ENCODE data around the gene AGO1. TPM values are rescaled to one million over a fixed set of nuclear protein-coding genes. Genes with fewer than 3 reads are reported as not detected.
"Not testable (repeated sequence)": the region's sequence is repeated elsewhere in the genome, so short reads cannot be mapped to it uniquely, and the experiment has no call there.

AGO1 gene
- total RNA-seq, 2 experiments from 2014 or later = 24.9 to 25.3 TPM

DNA sequence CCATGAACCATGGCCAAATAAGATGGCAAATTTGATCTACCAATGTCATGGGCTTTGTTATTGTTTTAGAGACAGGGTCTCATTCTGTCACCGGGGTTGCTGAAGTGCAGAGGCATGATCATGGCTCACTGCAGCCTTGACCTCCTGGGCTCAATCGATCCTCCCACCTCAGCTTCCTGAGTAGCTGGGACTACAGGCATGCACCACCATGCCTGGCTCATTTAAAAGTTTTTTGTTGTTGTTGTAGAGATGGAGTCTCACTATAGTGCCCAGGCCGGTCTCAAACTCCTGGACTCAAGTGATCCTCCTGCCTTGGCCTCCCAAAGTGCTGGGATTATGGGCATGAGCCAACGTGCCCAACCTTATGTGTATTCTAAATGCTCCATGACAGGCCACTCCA is 8.9 kb upstream of the AGO1 start:
- CTCF ChIA-PET = interaction anchor here (0.6 to 1.1 kb wide), 2 partner anchors 8 to 671 kb away, joined by 3 read pairs; no protein-coding TSS in a partner anchor

DNA sequence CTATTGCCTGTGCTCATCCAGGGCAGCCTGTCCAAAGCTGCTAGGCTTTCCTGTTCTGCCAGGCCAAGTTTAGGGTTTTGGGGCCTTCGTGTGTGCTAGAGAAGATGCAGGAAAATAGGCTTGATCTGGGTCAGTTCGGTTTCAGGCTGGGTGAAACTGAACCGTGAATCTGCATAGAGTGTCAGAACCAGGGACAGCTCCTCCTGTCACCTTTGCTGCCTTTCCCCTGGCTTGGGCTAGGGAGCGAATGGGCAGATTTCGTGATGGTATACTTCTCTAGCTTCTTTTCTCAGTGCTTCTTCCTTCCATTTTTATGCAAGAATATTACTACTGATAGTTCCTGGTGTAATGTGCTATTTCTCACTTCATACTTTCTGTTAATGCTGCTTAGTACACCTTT is 6.0 kb upstream of the AGO1 start:
- H3K27ac Mint-ChIP-seq = no peak overlapping the region
- no peak for DNase-seq
- intact Hi-C loops (cut with micrococcal nuclease) = no loop called here
- no peaks in the 10 kb centered on the region for H3K36me3 Mint-ChIP-seq (ENCODE audit: low read depth)
- no peak overlapping the region for H3K4me3 Mint-ChIP-seq
- CTCF ChIA-PET = no interaction called here
- H3K9me3 Mint-ChIP-seq = no peaks in the 10 kb centered on the region
- H3K27me3 Mint-ChIP-seq (ENCODE audit: low read depth) = no peaks in the 10 kb centered on the region
- peaks cover 3% of the 10 kb centered on the region for H3K4me1 Mint-ChIP-seq (ENCODE audit: low read depth)

More for the DNA sequence above, 8.9 kb upstream of the AGO1 start:
- H3K27ac Mint-ChIP-seq; DNase-seq; H3K9me3 Mint-ChIP-seq; H3K4me3 Mint-ChIP-seq; H3K27me3 Mint-ChIP-seq (ENCODE audit: low read depth); intact Hi-C loops (cut with micrococcal nuclease); H3K36me3 Mint-ChIP-seq (ENCODE audit: low read depth); H3K4me1 Mint-ChIP-seq (ENCODE audit: low read depth): not testable (repeated sequence)

GRCh38 chr1:35881850-35882273 is 1.1 kb upstream of the AGO1 start:
- peak overlapping the region; percentile 89 for H3K4me3 Mint-ChIP-seq
- CTCF ChIA-PET = interaction anchor here (1.0 to 2.4 kb wide), 4 partner anchors 8 to 166 kb away, joined by 3 to 10 read pairs (median 5); no protein-coding TSS in a partner anchor
- intact Hi-C loops (cut with micrococcal nuclease) = loop anchor here (2.0 to 5.0 kb wide), 2 partner anchors 75 to 267 kb away; partner anchors contain the start of genes AGO4 and TRAPPC3
- H3K9me3 Mint-ChIP-seq = no peaks in the 10 kb centered on the region
- DNase-seq = no peak
- H3K36me3 Mint-ChIP-seq (ENCODE audit: low read depth) = no peaks in the 10 kb centered on the region
- H3K4me1 Mint-ChIP-seq (ENCODE audit: low read depth) = peaks cover 33% of the 10 kb centered on the region
- no peaks in the 10 kb centered on the region for H3K27me3 Mint-ChIP-seq (ENCODE audit: low read depth)
- no peak overlapping the region for H3K27ac Mint-ChIP-seq

- DNase-seq = no peak
- intact Hi-C loops (cut with micrococcal nuclease) = loop anchor here (2.0 to 5.0 kb wide), 2 partner anchors 75 to 266 kb away; partner anchors contain the start of genes AGO4 and TRAPPC3
- CTCF ChIA-PET = interaction anchor here (1.0 to 2.4 kb wide), 4 partner anchors 9 to 44 kb away, joined by 3 to 10 read pairs (median 4); no protein-coding TSS in a partner anchor
- Mint-ChIP-seq H3K27me3 (ENCODE audit: low read depth) (no peaks in the 10 kb centered on the region), H3K27ac (no peak overlapping the region), H3K9me3 (no peaks in the 10 kb centered on the region), H3K4me1 (ENCODE audit: low read depth) (peaks cover 40% of the 10 kb centered on the region), H3K36me3 (ENCODE audit: low read depth) (no peaks in the 10 kb centered on the region), H3K4me3 (peak overlapping the region; percentile 89)
These were observed 444 bp upstream of the AGO1 start for GRCh38 chr1:35882586-35882944.

DNA sequence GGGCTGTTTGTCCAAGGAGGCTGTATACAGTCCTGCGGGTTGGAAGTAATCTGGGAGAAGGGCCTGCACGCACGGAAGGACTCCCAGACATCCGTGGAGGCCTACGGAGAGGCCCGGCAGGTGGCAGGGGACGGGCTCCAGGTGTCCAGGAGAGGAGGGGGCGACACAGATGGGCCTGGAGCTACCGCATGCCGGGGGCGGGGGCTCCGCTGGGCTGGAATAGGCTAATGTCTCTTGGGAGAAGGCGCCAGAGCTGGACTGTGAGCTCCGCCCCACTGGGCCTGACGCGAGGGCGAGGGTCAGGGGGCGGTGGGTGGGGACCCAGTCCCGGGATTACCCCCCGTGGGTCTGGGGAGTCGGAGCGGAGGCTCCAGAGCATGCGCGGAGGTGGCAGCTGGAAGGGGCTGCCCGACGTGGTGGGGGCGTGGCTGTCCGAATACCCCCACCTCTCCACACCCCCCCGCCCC is 659 bp downstream of the AGO1 start:
- H3K4me3 Mint-ChIP-seq = peak overlapping the region; percentile 89
- H3K4me1 Mint-ChIP-seq (ENCODE audit: low read depth) = peaks cover 43% of the 10 kb centered on the region
- peak overlapping the region; percentile 37 for H3K27ac Mint-ChIP-seq
- intact Hi-C loops (cut with micrococcal nuclease) = loop anchor here (1.0 to 5.0 kb wide), 4 partner anchors 48 to 265 kb away; partner anchors contain the start of genes ADPRS, AGO3, AGO4 and TRAPPC3
- H3K27me3 Mint-ChIP-seq (ENCODE audit: low read depth) = no peaks in the 10 kb centered on the region
- CTCF ChIA-PET = interaction anchor here (0.6 to 2.4 kb wide), 7 partner anchors 8 to 196 kb away, joined by 3 to 10 read pairs (median 3); no protein-coding TSS in a partner anchor
- peak; percentile 45 for DNase-seq
- no peaks in the 10 kb centered on the region for H3K9me3 Mint-ChIP-seq
- peaks cover 3% of the 10 kb centered on the region for H3K36me3 Mint-ChIP-seq (ENCODE audit: low read depth)

DNA sequence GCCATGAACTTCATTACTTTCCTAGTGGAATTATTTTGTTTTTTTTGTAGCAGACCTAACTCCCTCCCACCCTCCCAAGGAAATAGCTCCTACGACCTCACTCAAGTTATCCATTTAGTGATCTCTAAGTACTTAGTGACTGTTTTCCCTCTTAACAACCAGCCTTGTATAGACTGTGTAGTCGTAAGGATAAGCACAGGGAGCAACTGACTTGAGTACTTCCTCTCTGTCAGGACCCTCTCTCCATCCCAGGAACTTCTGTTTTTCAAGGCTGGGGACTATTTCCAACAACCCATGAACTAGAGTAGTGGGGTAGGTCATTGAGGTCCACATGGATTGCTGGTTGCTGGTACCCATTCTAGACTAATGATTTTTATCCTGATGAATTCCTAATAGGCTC is 1.9 kb downstream of the AGO1 start:
- Mint-ChIP-seq H3K36me3 (ENCODE audit: low read depth) (peaks cover 6% of the 10 kb centered on the region), H3K27ac (no peak overlapping the region), H3K4me1 (ENCODE audit: low read depth) (peaks cover 45% of the 10 kb centered on the region), H3K27me3 (ENCODE audit: low read depth) (no peaks in the 10 kb centered on the region), H3K4me3 (no peak overlapping the region), H3K9me3 (no peaks in the 10 kb centered on the region)
- intact Hi-C loops (cut with micrococcal nuclease) = loop anchor here (5.0 kb wide), 1 partner anchor 78 kb away; the partner anchor contains the start of gene AGO4
- CTCF ChIA-PET = no interaction called here
- DNase-seq = no peak

- no peak overlapping the region for H3K27ac Mint-ChIP-seq
- CTCF ChIA-PET = interaction anchor here (0.6 kb wide), 1 partner anchor 11 kb away, joined by 3 read pairs; no protein-coding TSS in a partner anchor
- no peaks in the 10 kb centered on the region for H3K27me3 Mint-ChIP-seq (ENCODE audit: low read depth)
- no peaks in the 10 kb centered on the region for H3K9me3 Mint-ChIP-seq
- H3K36me3 Mint-ChIP-seq (ENCODE audit: low read depth) = peaks cover 6% of the 10 kb centered on the region
- H3K4me3 Mint-ChIP-seq = no peak overlapping the region
- intact Hi-C loops (cut with micrococcal nuclease) = no loop called here
- peaks cover 45% of the 10 kb centered on the region for H3K4me1 Mint-ChIP-seq (ENCODE audit: low read depth)
- DNase-seq = no peak
These were observed 3.1 kb downstream of the AGO1 start for GRCh38 chr1:35885961-35886558.

DNA sequence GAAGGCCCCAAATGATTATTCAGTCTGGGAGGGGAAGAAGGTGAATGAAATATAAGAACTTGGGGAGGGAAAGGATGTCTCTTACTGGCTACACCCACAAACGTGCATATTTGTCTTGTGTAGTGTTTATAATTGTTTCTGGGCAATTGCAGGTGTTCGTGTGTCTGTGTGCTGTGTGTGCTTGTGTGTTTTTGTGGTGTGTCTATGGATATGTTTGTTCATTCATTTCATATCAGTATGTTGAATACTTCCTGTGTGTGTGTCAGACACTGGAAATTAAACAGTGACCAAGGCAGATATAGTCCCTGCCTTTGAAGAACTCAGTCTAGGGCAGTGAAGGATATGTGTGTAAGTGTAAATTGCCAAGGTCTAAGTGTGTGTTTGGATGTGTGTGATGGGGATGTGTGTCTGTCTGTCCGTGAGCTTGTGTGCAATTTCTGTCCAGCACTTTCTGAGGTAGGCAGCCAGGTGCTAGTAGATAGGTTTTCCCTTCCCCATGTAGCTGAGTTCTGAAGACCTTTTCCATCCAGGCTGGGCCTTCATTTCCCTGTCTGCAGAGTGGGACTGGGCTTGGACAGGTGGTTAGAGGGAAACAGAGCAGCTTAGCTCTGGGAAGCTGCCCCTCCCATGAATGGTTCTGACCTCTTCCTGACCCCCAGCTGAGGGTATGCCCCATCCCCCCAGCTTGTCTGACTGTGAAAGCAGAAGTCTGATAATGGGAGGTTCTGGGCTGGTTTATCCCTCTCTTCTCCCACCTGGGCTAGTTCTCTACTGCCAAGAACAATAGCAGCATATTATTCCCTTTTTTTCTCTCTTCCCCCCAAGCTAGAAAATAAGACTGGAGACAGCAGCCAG is 3.8 kb downstream of the AGO1 start:
- Mint-ChIP-seq H3K9me3 (no peaks in the 10 kb centered on the region), H3K27ac (peak overlapping the region; percentile 3), H3K27me3 (ENCODE audit: low read depth) (no peaks in the 10 kb centered on the region), H3K36me3 (ENCODE audit: low read depth) (peaks cover 7% of the 10 kb centered on the region), H3K4me1 (ENCODE audit: low read depth) (peaks cover 44% of the 10 kb centered on the region), H3K4me3 (no peak overlapping the region)
- DNase-seq = no peak
- CTCF ChIA-PET = no interaction called here
- intact Hi-C loops (cut with micrococcal nuclease) = no loop called here

DNA sequence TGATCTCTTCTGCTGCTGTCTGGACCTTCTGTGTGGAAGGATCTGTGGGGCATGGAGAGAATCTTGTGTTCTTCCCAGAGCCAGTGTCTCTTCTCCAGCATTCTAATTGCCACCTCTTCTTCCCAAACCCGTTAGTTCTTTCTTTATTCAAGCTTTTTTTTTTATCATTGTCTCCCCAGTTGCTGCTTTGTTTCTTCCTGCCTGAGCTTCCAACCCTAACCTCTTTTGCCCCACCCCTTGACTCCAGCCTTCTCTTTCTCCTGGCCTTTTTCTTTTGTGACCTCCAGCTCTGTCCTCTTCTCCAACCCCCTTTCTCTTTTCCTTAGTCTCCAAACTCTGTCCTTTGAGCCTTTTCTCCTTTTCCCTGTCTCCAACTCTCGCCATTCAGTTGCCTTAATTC is 4.5 kb downstream of the AGO1 start:
- no peak overlapping the region for H3K27ac Mint-ChIP-seq
- H3K36me3 Mint-ChIP-seq (ENCODE audit: low read depth) = peaks cover 7% of the 10 kb centered on the region

GRCh38 chr1:35888255-35888654 is 5.2 kb downstream of the AGO1 start:
- Mint-ChIP-seq H3K9me3 (no peaks in the 10 kb centered on the region), H3K36me3 (ENCODE audit: low read depth) (peaks cover 7% of the 10 kb centered on the region), H3K4me1 (ENCODE audit: low read depth) (peaks cover 34% of the 10 kb centered on the region), H3K27ac (no peak overlapping the region), H3K27me3 (ENCODE audit: low read depth) (no peaks in the 10 kb centered on the region), H3K4me3 (no peak overlapping the region)
- intact Hi-C loops (cut with micrococcal nuclease) = no loop called here
- no peak for DNase-seq
- CTCF ChIA-PET = no interaction called here

More for the DNA sequence above, 4.5 kb downstream of the AGO1 start:
- CTCF ChIA-PET = no interaction called here
- no peaks in the 10 kb centered on the region for H3K9me3 Mint-ChIP-seq
- intact Hi-C loops (cut with micrococcal nuclease) = no loop called here
- DNase-seq = no peak
- no peak overlapping the region for H3K4me3 Mint-ChIP-seq
- H3K4me1 Mint-ChIP-seq (ENCODE audit: low read depth) = peaks cover 37% of the 10 kb centered on the region
- H3K27me3 Mint-ChIP-seq (ENCODE audit: low read depth) = no peaks in the 10 kb centered on the region

GRCh38 chr1:35888981-35889380 is 6.0 kb downstream of the AGO1 start:
- H3K27ac Mint-ChIP-seq; intact Hi-C loops (cut with micrococcal nuclease); H3K4me3 Mint-ChIP-seq; H3K27me3 Mint-ChIP-seq (ENCODE audit: low read depth); H3K9me3 Mint-ChIP-seq; CTCF ChIA-PET; H3K36me3 Mint-ChIP-seq (ENCODE audit: low read depth); DNase-seq: not testable (repeated sequence)
- peaks cover 32% of the 10 kb centered on the region for H3K4me1 Mint-ChIP-seq (ENCODE audit: low read depth)

- Mint-ChIP-seq H3K4me3 (no peak overlapping the region), H3K27ac (no peak overlapping the region), H3K36me3 (ENCODE audit: low read depth) (peaks cover 13% of the 10 kb centered on the region), H3K9me3 (no peaks in the 10 kb centered on the region), H3K27me3 (ENCODE audit: low read depth) (no peaks in the 10 kb centered on the region), H3K4me1 (ENCODE audit: low read depth) (peaks cover 2% of the 10 kb centered on the region)
- intact Hi-C loops (cut with micrococcal nuclease) = no loop called here
- CTCF ChIA-PET = no interaction called here
- no peak for DNase-seq
These were observed 10.3 kb downstream of the AGO1 start for GRCh38 chr1:35893051-35893879.
